Gastroesophageal sphincter (tissue), 3 donors: Measurements from ENCODE around the gene SEPTIN2.

Experiments used
- EP300 ChIP-seq: sonication (generic); formaldehyde crosslinking; IDR thresholded peaks from one replicate; pipeline ENCODE4 v1.6.1; 2017; ENCODE audit warnings: antibody characterized with exemption, mild to moderate bottlenecking
- POLR2A ChIP-seq, 2 donors: fragments of 450-650 bp; IDR thresholded peaks; one replicate each; pipeline ENCODE4 v1.6.1; 2017; ENCODE audit warnings: antibody characterized with exemption in 2 of 2, mild to moderate bottlenecking in 2 of 2, moderate library complexity in 1 of 2
- POLR2AphosphoS5 ChIP-seq: sonication (generic); formaldehyde crosslinking; IDR thresholded peaks from one replicate; pipeline ENCODE4 v1.6.1; 2017; ENCODE audit warnings: antibody characterized with exemption
- TF ChIP-seq, protein P1 (sequence below), 4 experiments: fragments of 200-600 bp in 2 of 4; fragments of 450-650 bp in 2 of 4; sonication (generic) in 1 of 4; IDR thresholded peaks; one replicate each; pipeline ENCODE4 v1.5.1; 2017 to 2019; ENCODE audit warnings: antibody characterized with exemption in 4 of 4, mild to moderate bottlenecking in 2 of 4, moderate library complexity in 2 of 4

DNA sequence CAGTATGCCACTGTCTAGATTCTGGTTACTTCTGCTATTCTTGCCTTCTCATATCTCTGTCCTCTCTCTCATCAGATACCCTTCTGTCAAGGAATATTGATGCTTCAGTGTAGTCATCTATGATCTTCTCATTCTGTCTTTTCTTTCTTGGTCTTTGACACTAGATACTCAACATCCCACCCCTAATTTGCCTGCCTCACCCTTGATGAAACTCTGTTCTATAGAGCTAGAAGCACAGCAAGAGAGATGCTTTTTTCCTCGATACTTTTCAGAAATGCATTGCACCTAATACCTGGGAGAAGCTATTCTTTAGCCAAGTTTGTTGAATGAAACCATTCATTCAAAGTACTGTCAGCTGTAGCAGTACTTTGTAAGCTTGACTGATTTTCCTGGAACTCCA lies 9.5 kb downstream of the SEPTIN2 start:
- TF ChIP-seq, protein P1, sequence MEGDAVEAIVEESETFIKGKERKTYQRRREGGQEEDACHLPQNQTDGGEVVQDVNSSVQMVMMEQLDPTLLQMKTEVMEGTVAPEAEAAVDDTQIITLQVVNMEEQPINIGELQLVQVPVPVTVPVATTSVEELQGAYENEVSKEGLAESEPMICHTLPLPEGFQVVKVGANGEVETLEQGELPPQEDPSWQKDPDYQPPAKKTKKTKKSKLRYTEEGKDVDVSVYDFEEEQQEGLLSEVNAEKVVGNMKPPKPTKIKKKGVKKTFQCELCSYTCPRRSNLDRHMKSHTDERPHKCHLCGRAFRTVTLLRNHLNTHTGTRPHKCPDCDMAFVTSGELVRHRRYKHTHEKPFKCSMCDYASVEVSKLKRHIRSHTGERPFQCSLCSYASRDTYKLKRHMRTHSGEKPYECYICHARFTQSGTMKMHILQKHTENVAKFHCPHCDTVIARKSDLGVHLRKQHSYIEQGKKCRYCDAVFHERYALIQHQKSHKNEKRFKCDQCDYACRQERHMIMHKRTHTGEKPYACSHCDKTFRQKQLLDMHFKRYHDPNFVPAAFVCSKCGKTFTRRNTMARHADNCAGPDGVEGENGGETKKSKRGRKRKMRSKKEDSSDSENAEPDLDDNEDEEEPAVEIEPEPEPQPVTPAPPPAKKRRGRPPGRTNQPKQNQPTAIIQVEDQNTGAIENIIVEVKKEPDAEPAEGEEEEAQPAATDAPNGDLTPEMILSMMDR (IDR thresholded peaks at IDR 0.05) = no peak
- TF ChIP-seq POLR2A (IDR thresholded peaks at IDR 0.05) (no peak), POLR2AphosphoS5 (no peak), EP300 (no peak)
